ENCODE measurements around the gene PIP4K2C.

GRCh38 chr12:57630891-57631433 lies 40.0 kb downstream of the PIP4K2C start:
- TF ChIP-seq, protein P1, sequence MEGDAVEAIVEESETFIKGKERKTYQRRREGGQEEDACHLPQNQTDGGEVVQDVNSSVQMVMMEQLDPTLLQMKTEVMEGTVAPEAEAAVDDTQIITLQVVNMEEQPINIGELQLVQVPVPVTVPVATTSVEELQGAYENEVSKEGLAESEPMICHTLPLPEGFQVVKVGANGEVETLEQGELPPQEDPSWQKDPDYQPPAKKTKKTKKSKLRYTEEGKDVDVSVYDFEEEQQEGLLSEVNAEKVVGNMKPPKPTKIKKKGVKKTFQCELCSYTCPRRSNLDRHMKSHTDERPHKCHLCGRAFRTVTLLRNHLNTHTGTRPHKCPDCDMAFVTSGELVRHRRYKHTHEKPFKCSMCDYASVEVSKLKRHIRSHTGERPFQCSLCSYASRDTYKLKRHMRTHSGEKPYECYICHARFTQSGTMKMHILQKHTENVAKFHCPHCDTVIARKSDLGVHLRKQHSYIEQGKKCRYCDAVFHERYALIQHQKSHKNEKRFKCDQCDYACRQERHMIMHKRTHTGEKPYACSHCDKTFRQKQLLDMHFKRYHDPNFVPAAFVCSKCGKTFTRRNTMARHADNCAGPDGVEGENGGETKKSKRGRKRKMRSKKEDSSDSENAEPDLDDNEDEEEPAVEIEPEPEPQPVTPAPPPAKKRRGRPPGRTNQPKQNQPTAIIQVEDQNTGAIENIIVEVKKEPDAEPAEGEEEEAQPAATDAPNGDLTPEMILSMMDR (IDR thresholded peaks at IDR 0.05) = no peak
- no peak for TF ChIP-seq POLR2A (IDR thresholded peaks at IDR 0.05)

Data from prostate gland (tissue), 2 donors.